CD4-positive, alpha-beta T cell (primary cell): ENCODE results near the gene EZR. TPM values are rescaled to one million over a fixed set of nuclear protein-coding genes. Genes with fewer than 3 reads are reported as not detected.
A peak's percentile ranks its signal among the peaks of the same experiment; 100 is the strongest.

Experiments
- ATAC-seq: fragments of 200-7000 bp; cut with Tn5 transposase; one replicate; pipeline ENCODE4 v1.10.0; 2022; ENCODE audit warnings: mild to moderate bottlenecking; ENCODE audit not compliant: poor library complexity
- CTCF ChIA-PET: fragments of 350-600 bp; sonication (Branson Sonifier 250); formaldehyde crosslinking; loops from one replicate; lab custom pipeline; 2021; ENCODE audit warnings: antibody characterized with exemption, inconsistent platforms; lab: Charles Lee
- POLR2A ChIA-PET: fragments of 350-600 bp; sonication (Branson Sonifier 250); formaldehyde crosslinking; loops from one replicate; lab custom pipeline; 2021; ENCODE audit warnings: antibody characterized with exemption, inconsistent platforms; lab: Charles Lee
- DNase-seq, 14 experiments: peaks; one replicate each; pipeline ENCODE4 v3.0.0-alpha.2; 2013 to 2020; ENCODE audit warnings: mixed read lengths in 2 of 14
- H3K27ac ChIP-seq, 2 donors: one replicate each; pipeline versions ENCODE4 v1.5.1 to v1.7.0; 2013; ENCODE audit warnings: low read length in 2 of 2, low read depth in 1 of 2, mild to moderate bottlenecking in 1 of 2
- H3K27me3 ChIP-seq, 2 experiments: 1 replicate in 1 of 2; 2 replicates in 1 of 2; pipeline versions ENCODE4 v1.6.1 to v1.7.0; 2013; ENCODE audit warnings: low read length in 2 of 2, control low read depth in 1 of 2, mild to moderate bottlenecking in 1 of 2, moderate library complexity in 1 of 2; ENCODE audit not compliant: insufficient read depth in 2 of 2, control insufficient read depth in 1 of 2
- H3K36me3 ChIP-seq: one replicate; pipeline ENCODE4 v1.6.1; 2013; ENCODE audit warnings: low read length, control low read depth; ENCODE audit not compliant: insufficient read depth
- H3K4me1 ChIP-seq: one replicate; pipeline ENCODE4 v1.6.1; 2013; ENCODE audit warnings: low read length, control low read depth; ENCODE audit not compliant: insufficient read depth
- H3K4me3 ChIP-seq: one replicate; pipeline ENCODE4 v1.5.1; 2013; ENCODE audit warnings: mild to moderate bottlenecking, low read length, moderate library complexity
- H3K9me3 ChIP-seq, 2 experiments: 1 replicate in 1 of 2; 2 replicates in 1 of 2; pipeline versions ENCODE4 v1.6.1 to v1.7.0; 2013; ENCODE audit warnings: low read length in 2 of 2, mild to moderate bottlenecking in 2 of 2, control low read depth in 1 of 2, moderate library complexity in 1 of 2; ENCODE audit not compliant: control insufficient read depth in 1 of 2, insufficient read depth in 1 of 2
- H3K27ac Mint-ChIP-seq: one replicate; pipeline ENCODE4 v1.8.0; 2020; ENCODE audit warnings: mixed read lengths
- H3K27me3 Mint-ChIP-seq: one replicate; pipeline ENCODE4 v1.8.0; 2021; ENCODE audit warnings: mixed read lengths
- H3K36me3 Mint-ChIP-seq: one replicate; pipeline ENCODE4 v1.8.0; 2021; ENCODE audit warnings: low read depth, mixed read lengths
- H3K4me1 Mint-ChIP-seq: one replicate; pipeline ENCODE4 v1.8.0; 2021; ENCODE audit warnings: low read depth, mixed read lengths
- H3K4me3 Mint-ChIP-seq: one replicate; pipeline ENCODE4 v1.8.0; 2020; ENCODE audit warnings: mild to moderate bottlenecking, mixed read lengths
- H3K9me3 Mint-ChIP-seq: one replicate; pipeline ENCODE4 v1.8.0; 2020; ENCODE audit warnings: mixed read lengths
- CTCF ChIP-seq: fragments of 200-600 bp; IDR thresholded peaks from one replicate; pipeline ENCODE4 v1.8.0; 2022; ENCODE audit warnings: antibody characterized with exemption, mild to moderate bottlenecking
- intact Hi-C, 2 experiments: fragments of 100-400 bp; cut with DNase I in 1 of 2; cut with micrococcal nuclease in 1 of 2; formaldehyde crosslinking; loops; one replicate each; pipeline versions ENCODE4 v1.15.1 to v1.9.0; 2023 to 2025; cut with DNase I, micrococcal nuclease
- total RNA-seq, 174 experiments: library from RNA in 2 of 174; stranded (reverse) in 2 of 174; gene quantifications; one replicate each; pipeline ENCODE4 v1.2.3 and lab custom pipeline; 2021 to 2026

Gene EZR
- total RNA-seq, 2 experiments from 2014 or later = 434 to 449 TPM

- no peaks in the 10 kb centered on the region for H3K9me3 ChIP-seq
- Mint-ChIP-seq H3K27ac (peak overlapping the region; percentile 95), H3K9me3 (peaks cover 3% of the 10 kb centered on the region), H3K27me3 (no peaks in the 10 kb centered on the region), H3K4me3 (peak overlapping the region; percentile 99), H3K4me1 (peaks cover 66% of the 10 kb centered on the region), H3K36me3 (peaks cover 66% of the 10 kb centered on the region)
- H3K27ac ChIP-seq = peak overlapping the region; percentile 94 to 97
- H3K4me3 ChIP-seq = peak overlapping the region; percentile 88
- CTCF ChIA-PET = interaction anchor here (0.6 to 2.4 kb wide), 2 partner anchors 53 to 291 kb away, joined by 3 to 9 read pairs; no protein-coding TSS in a partner anchor
- peaks cover 61% of the 10 kb centered on the region for H3K4me1 ChIP-seq
- DNase-seq = peak in 9 of 14 experiments; percentile 13 to 56 (median 39)
- no peaks in the 10 kb centered on the region for H3K27me3 ChIP-seq
- H3K36me3 ChIP-seq = peaks cover 28% of the 10 kb centered on the region
- no peak for ATAC-seq
- intact Hi-C loops = loop anchor here in 1 of 2 experiments (1.0 to 5.0 kb wide), 4 partner anchors 14 to 40 kb away; no protein-coding TSS in a partner anchor
- no peak for TF ChIP-seq CTCF
- POLR2A ChIA-PET = interaction anchor here (0.7 to 2.6 kb wide), 10 partner anchors 9 to 226 kb away, joined by 3 to 33 read pairs (median 4); no protein-coding TSS in a partner anchor
Observed at GRCh38 chr6:158816803-158817727, 2.1 kb downstream of the EZR start.

- DNase-seq (peak in 1 of 14 experiments; percentile 43), ATAC-seq (no peak)
- POLR2A ChIA-PET = interaction anchor here (1.1 to 2.6 kb wide), 5 partner anchors 27 to 227 kb away, joined by 3 to 33 read pairs (median 4); no protein-coding TSS in a partner anchor
- Mint-ChIP-seq H3K27ac (peak overlapping the region; percentile 95), H3K36me3 (peaks cover 68% of the 10 kb centered on the region), H3K27me3 (no peaks in the 10 kb centered on the region), H3K4me1 (peaks cover 73% of the 10 kb centered on the region), H3K4me3 (peak overlapping the region; percentile 99), H3K9me3 (peaks cover 3% of the 10 kb centered on the region)
- Histone ChIP-seq H3K36me3 (peaks cover 34% of the 10 kb centered on the region), H3K27ac (peak overlapping the region; percentile 94 to 97), H3K9me3 (no peaks in the 10 kb centered on the region), H3K4me3 (peak overlapping the region; percentile 88), H3K27me3 (no peaks in the 10 kb centered on the region), H3K4me1 (peaks cover 68% of the 10 kb centered on the region)
- intact Hi-C loops = loop anchor here in 1 of 2 experiments (2.0 to 5.0 kb wide), 2 partner anchors 14 to 39 kb away; no protein-coding TSS in a partner anchor
- no peak for TF ChIP-seq CTCF
- CTCF ChIA-PET = interaction anchor here (2.4 kb wide), 1 partner anchor 54 kb away, joined by 9 read pairs; no protein-coding TSS in a partner anchor
Observed at GRCh38 chr6:158816329-158816728, 2.8 kb downstream of the EZR start.

GRCh38 chr6:158815907-158816306, 3.3 kb downstream of the EZR start:
- intact Hi-C loops = loop anchor here in 1 of 2 experiments (2.0 to 5.0 kb wide), 2 partner anchors 13 to 39 kb away; no protein-coding TSS in a partner anchor

More at GRCh38 chr6:158815907-158816306, 3.3 kb downstream of the EZR start:
- Histone ChIP-seq H3K9me3 (no peaks in the 10 kb centered on the region), H3K4me3 (peak overlapping the region; percentile 88), H3K4me1 (peaks cover 69% of the 10 kb centered on the region), H3K36me3 (peaks cover 34% of the 10 kb centered on the region), H3K27me3 (no peaks in the 10 kb centered on the region), H3K27ac (peak overlapping the region; percentile 94 to 97)
- peaks cover 76% of the 10 kb centered on the region for H3K4me1 Mint-ChIP-seq
- DNase-seq (peak in 2 of 14 experiments; percentile 37 to 58), ATAC-seq (no peak)
- POLR2A ChIA-PET = interaction anchor here (1.1 to 2.6 kb wide), 4 partner anchors 38 to 228 kb away, joined by 3 to 33 read pairs (median 4); no protein-coding TSS in a partner anchor
- TF ChIP-seq CTCF = no peak
- peaks cover 3% of the 10 kb centered on the region for H3K9me3 Mint-ChIP-seq
- peak overlapping the region; percentile 95 for H3K27ac Mint-ChIP-seq
- H3K36me3 Mint-ChIP-seq = peaks cover 70% of the 10 kb centered on the region
- peak overlapping the region; percentile 99 for H3K4me3 Mint-ChIP-seq
- CTCF ChIA-PET = interaction anchor here (2.4 kb wide), 1 partner anchor 54 kb away, joined by 9 read pairs; no protein-coding TSS in a partner anchor
- H3K27me3 Mint-ChIP-seq = no peaks in the 10 kb centered on the region
